ENCODE results near the gene CFAP300.

The CFAP300 gene

GRCh38 chr11:102064316-102064715 lies 17.1 kb downstream of the CFAP300 start:
- no peak overlapping the region for H3K4me3 ChIP-seq (ENCODE audit: low read depth, low read length)
- DNase-seq (ENCODE audit: low read depth) = no peak
- in situ Hi-C loops (cut with HindIII; ENCODE audit: low sequenced_read_pairs) = no loop called here
- no peak for TF ChIP-seq CTCF (IDR thresholded peaks at IDR 0.05; ENCODE audit: low read depth, low read length, missing control alignments)

GRCh38 chr11:102070766-102071165 lies 23.5 kb downstream of the CFAP300 start:
- H3K4me3 ChIP-seq (ENCODE audit: low read depth, low read length) = no peak overlapping the region
- in situ Hi-C loops (cut with HindIII; ENCODE audit: low sequenced_read_pairs) = no loop called here
- DNase-seq (ENCODE audit: low read depth) = no peak
- TF ChIP-seq CTCF (IDR thresholded peaks at IDR 0.05; ENCODE audit: low read depth, low read length, missing control alignments) = no peak

- in situ Hi-C loops (cut with HindIII; ENCODE audit: low sequenced_read_pairs) = no loop called here
- no peak overlapping the region for H3K4me3 ChIP-seq (ENCODE audit: low read depth, low read length)
- DNase-seq (ENCODE audit: low read depth) = no peak
- TF ChIP-seq CTCF (IDR thresholded peaks at IDR 0.05; ENCODE audit: low read depth, low read length, missing control alignments) = no peak
Observed at GRCh38 chr11:102071497-102072472, 24.5 kb downstream of the CFAP300 start.

GRCh38 chr11:102073253-102073652 lies 26.0 kb downstream of the CFAP300 start:
- H3K4me3 ChIP-seq (ENCODE audit: low read depth, low read length) = no peak overlapping the region
- in situ Hi-C loops (cut with HindIII; ENCODE audit: low sequenced_read_pairs) = no loop called here
- DNase-seq (ENCODE audit: low read depth) = no peak
- TF ChIP-seq CTCF (IDR thresholded peaks at IDR 0.05; ENCODE audit: low read depth, low read length, missing control alignments) = no peak

GRCh38 chr11:102079625-102080024 lies 32.4 kb downstream of the CFAP300 start:
- H3K4me3 ChIP-seq (ENCODE audit: low read depth, low read length) = no peak overlapping the region
- DNase-seq (ENCODE audit: low read depth) = no peak
- no peak for TF ChIP-seq CTCF (IDR thresholded peaks at IDR 0.05; ENCODE audit: low read depth, low read length, missing control alignments)
- in situ Hi-C loops (cut with HindIII; ENCODE audit: low sequenced_read_pairs) = no loop called here

GRCh38 chr11:102081313-102081712 lies 34.1 kb downstream of the CFAP300 start:
- no peak for TF ChIP-seq CTCF (IDR thresholded peaks at IDR 0.05; ENCODE audit: low read depth, low read length, missing control alignments)
- in situ Hi-C loops (cut with HindIII; ENCODE audit: low sequenced_read_pairs) = no loop called here

More at GRCh38 chr11:102081313-102081712, 34.1 kb downstream of the CFAP300 start:
- DNase-seq (ENCODE audit: low read depth) = no peak
- H3K4me3 ChIP-seq (ENCODE audit: low read depth, low read length) = no peak overlapping the region

Data from astrocyte of the cerebellum (primary cell).